Body of pancreas (tissue), 4 donors: ENCODE measurements around the gene KCNMB2.

ENCODE experiments used
- POLR2A ChIP-seq, 3 donors: fragments of 450-650 bp; IDR thresholded peaks; one replicate each; pipeline ENCODE4 v1.6.1; 2016; ENCODE audit warnings: antibody characterized with exemption in 3 of 3, mild to moderate bottlenecking in 2 of 3
- TF ChIP-seq, protein P1 (sequence below), 7 experiments: fragments of 450-650 bp in 4 of 7; fragments of 200-600 bp in 3 of 7; sonication (generic) in 3 of 7; IDR thresholded peaks; one replicate each; pipeline ENCODE4 v1.5.1; 2016 to 2019; ENCODE audit warnings: antibody characterized with exemption in 7 of 7

DNA sequence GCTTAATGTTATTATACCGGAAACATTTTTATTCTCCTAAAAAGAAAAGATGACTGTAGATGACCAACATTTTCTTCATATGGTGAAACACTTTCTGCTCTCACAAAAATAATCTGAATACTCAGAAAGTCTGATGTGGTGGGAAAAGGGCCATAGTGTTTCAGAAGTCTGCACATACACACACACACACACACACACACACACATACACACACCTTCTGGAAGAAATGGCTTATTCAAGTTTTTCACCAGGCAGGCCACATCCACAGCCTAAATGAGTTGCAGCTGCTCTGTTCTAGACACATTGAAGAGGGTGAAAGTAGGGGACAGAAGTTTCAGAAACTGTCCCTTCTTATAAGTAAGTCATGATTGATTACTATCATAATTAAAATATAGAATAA lies 315.3 kb downstream of the KCNMB2 start:
- TF ChIP-seq, protein P1, sequence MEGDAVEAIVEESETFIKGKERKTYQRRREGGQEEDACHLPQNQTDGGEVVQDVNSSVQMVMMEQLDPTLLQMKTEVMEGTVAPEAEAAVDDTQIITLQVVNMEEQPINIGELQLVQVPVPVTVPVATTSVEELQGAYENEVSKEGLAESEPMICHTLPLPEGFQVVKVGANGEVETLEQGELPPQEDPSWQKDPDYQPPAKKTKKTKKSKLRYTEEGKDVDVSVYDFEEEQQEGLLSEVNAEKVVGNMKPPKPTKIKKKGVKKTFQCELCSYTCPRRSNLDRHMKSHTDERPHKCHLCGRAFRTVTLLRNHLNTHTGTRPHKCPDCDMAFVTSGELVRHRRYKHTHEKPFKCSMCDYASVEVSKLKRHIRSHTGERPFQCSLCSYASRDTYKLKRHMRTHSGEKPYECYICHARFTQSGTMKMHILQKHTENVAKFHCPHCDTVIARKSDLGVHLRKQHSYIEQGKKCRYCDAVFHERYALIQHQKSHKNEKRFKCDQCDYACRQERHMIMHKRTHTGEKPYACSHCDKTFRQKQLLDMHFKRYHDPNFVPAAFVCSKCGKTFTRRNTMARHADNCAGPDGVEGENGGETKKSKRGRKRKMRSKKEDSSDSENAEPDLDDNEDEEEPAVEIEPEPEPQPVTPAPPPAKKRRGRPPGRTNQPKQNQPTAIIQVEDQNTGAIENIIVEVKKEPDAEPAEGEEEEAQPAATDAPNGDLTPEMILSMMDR (IDR thresholded peaks at IDR 0.05): no peak
- TF ChIP-seq POLR2A (IDR thresholded peaks at IDR 0.05): no peak
